ENCODE results near the gene ADIPOR1.

- TF ChIP-seq REST (IDR thresholded peaks at IDR 0.05; ENCODE audit: insufficient read depth in 1 of 2, low read depth in 2 of 2, low read length in 2 of 2) (no peak), TAF1 (IDR thresholded peaks at IDR 0.05; ENCODE audit: borderline replicate concordance, insufficient read depth, low read length) (no peak), POLR2AphosphoS5 (IDR thresholded peaks at IDR 0.05; ENCODE audit: low read depth, low read length) (no peak)
Measured at GRCh38 chr1:202968895-202969295, 10.8 kb upstream of the ADIPOR1 start.

Data from PFSK-1 (cell line).